Panc1 (cell line): Measurements from ENCODE around the gene MMP11. TPM values are rescaled to one million over a fixed set of nuclear protein-coding genes. Genes with fewer than 3 reads are reported as not detected.

Experiments
- ATAC-seq: fragments of 200-7000 bp; cut with Tn5 transposase; 2 replicates; pipeline ENCODE4 v1.9.1; 2020; ENCODE audit warnings: mild to moderate bottlenecking, moderate library complexity
- BruUV-seq: library from RNA; stranded (reverse); fragments of 400-500 nt; replicated peaks from 2 replicates; lab custom pipeline; 2021; lab: Mats Ljungman, UMichigan
- CTCF ChIA-PET: fragments of 300-600 bp; sonication (Branson Sonifier 250); formaldehyde crosslinking; loops from one replicate; lab custom pipeline; 2022; ENCODE audit warnings: antibody characterized with exemption; lab: Charles Lee
- POLR2A ChIA-PET: fragments of 300-600 bp; sonication (Branson Sonifier 250); formaldehyde crosslinking; loops from one replicate; lab custom pipeline; 2022; ENCODE audit warnings: antibody characterized with exemption; lab: Charles Lee
- DNase-seq: peaks from one replicate; pipeline ENCODE4 v3.0.0-alpha.2; 2010; ENCODE audit warnings: low read depth, low spot score
- H3K27ac ChIP-seq: 2 replicates; pipeline ENCODE4 v1.5.1; 2011; ENCODE audit warnings: mild to moderate bottlenecking, low read length, inconsistent platforms
- H3K27me3 ChIP-seq: fragments of 200-500 bp; sonication (Bioruptor generic); 2 replicates; pipeline ENCODE4 v1.6.0; 2014; ENCODE audit warnings: low read length, inconsistent platforms; ENCODE audit not compliant: control insufficient read depth, insufficient read depth
- H3K36me3 ChIP-seq: fragments of 200-500 bp; sonication (Bioruptor generic); 2 replicates; pipeline ENCODE4 v1.5.1; 2014; ENCODE audit warnings: inconsistent platforms, mild to moderate bottlenecking, low read length, moderate library complexity; ENCODE audit not compliant: control insufficient read depth, insufficient read depth
- H3K4me1 ChIP-seq: 2 replicates; pipeline ENCODE4 v1.5.1; 2011; ENCODE audit warnings: inconsistent platforms, mild to moderate bottlenecking, low read length, moderate library complexity; ENCODE audit not compliant: control insufficient read depth, insufficient read depth
- H3K4me3 ChIP-seq, 2 experiments: 2 replicates each; pipeline ENCODE4 v1.5.1; 2011 to 2012; ENCODE audit warnings: low read depth in 2 of 2, low read length in 2 of 2, mild to moderate bottlenecking in 2 of 2, inconsistent platforms in 1 of 2, moderate library complexity in 1 of 2
- H3K9me3 ChIP-seq: fragments of 200-500 bp; sonication (Bioruptor generic); 2 replicates; pipeline ENCODE4 v1.5.1; 2014; ENCODE audit warnings: low read depth, mild to moderate bottlenecking, inconsistent platforms, low read length, moderate library complexity; ENCODE audit not compliant: control insufficient read depth, insufficient read depth
- POLR2AphosphoS5 ChIP-seq: IDR thresholded peaks from 2 replicates; pipeline ENCODE4 v1.6.1; 2012; ENCODE audit warnings: mild to moderate bottlenecking, low read depth, low read length, moderate library complexity
- SIN3A ChIP-seq: IDR thresholded peaks from 2 replicates; pipeline ENCODE4 v1.6.1; 2012; ENCODE audit warnings: low read depth, mild to moderate bottlenecking, low read length, moderate library complexity, borderline replicate concordance; ENCODE audit not compliant: insufficient read depth
- TCF7L2 ChIP-seq: IDR thresholded peaks from 2 replicates; pipeline ENCODE4 v1.6.1; 2011; ENCODE audit warnings: mild to moderate bottlenecking, low read depth, low read length, inconsistent platforms
- in situ Hi-C: cut with HindIII; loops from 2 replicates; pipeline ENCODE4 v1.10.0; 2016; ENCODE audit warnings: low sequenced_read_pairs, low pct_unique_long_range_greater_than_20kb
- intact Hi-C: fragments of 100-400 bp; cut with micrococcal nuclease; formaldehyde crosslinking; loops from one replicate; pipeline ENCODE4 v1.10.0; 2022; ENCODE audit not compliant: unreplicated experiment
- total RNA-seq: library from RNA; stranded (reverse); gene quantifications from one replicate; pipeline ENCODE4 v1.2.1, GENCODE V29; 2021; ENCODE audit not compliant: unreplicated experiment
- TF ChIP-seq, protein P1 (sequence below), 2 experiments: IDR thresholded peaks; 2 replicates each; pipeline ENCODE4 v1.6.1; 2011 to 2012; ENCODE audit warnings: low read depth in 2 of 2, control low read depth in 1 of 2, low read length in 1 of 2, mild to moderate bottlenecking in 1 of 2, moderate library complexity in 1 of 2; ENCODE audit not compliant: insufficient read depth in 1 of 2
- TF ChIP-seq, protein P2 (sequence below): fragments of 450-650 bp; IDR thresholded peaks from 2 replicates; pipeline ENCODE4 v1.5.1; 2017; ENCODE audit warnings: mild to moderate bottlenecking

MMP11 gene
- total RNA-seq, 1 experiment from 2014 or later: 3.0 TPM

DNA sequence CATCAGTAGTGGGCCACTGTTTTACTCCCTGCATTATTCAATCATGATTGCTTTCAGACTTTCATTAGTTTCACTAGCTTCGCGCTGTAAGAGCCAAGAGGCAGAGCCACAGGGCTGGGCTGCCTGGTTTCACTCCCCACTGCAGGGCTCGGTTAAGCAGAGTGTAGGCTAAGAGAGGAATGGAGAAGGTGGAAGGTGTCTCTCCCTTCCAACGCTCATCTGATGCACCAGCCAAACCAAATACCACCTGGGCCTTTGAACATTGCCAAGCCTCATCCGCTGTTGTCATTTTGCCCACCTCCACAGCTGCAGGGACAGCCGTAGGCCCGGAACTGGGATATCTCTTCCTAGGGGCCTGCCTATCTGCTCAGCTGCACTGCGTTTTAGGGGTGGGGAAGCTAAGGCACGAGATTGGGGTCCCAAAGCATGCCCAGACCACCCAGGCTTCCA is 13.6 kb downstream of the MMP11 start:
- ChIA-PET POLR2A (no interaction called here), CTCF (interaction anchor here (0.6 kb wide), 1 partner anchor 30 kb away, joined by 7 read pairs; no protein-coding TSS in a partner anchor)
- BruUV-seq: TSS peak; percentile 94
- TF ChIP-seq POLR2AphosphoS5: no peak
- no peak for TF ChIP-seq SIN3A
- TF ChIP-seq TCF7L2: no peak
- TF ChIP-seq, protein P1, sequence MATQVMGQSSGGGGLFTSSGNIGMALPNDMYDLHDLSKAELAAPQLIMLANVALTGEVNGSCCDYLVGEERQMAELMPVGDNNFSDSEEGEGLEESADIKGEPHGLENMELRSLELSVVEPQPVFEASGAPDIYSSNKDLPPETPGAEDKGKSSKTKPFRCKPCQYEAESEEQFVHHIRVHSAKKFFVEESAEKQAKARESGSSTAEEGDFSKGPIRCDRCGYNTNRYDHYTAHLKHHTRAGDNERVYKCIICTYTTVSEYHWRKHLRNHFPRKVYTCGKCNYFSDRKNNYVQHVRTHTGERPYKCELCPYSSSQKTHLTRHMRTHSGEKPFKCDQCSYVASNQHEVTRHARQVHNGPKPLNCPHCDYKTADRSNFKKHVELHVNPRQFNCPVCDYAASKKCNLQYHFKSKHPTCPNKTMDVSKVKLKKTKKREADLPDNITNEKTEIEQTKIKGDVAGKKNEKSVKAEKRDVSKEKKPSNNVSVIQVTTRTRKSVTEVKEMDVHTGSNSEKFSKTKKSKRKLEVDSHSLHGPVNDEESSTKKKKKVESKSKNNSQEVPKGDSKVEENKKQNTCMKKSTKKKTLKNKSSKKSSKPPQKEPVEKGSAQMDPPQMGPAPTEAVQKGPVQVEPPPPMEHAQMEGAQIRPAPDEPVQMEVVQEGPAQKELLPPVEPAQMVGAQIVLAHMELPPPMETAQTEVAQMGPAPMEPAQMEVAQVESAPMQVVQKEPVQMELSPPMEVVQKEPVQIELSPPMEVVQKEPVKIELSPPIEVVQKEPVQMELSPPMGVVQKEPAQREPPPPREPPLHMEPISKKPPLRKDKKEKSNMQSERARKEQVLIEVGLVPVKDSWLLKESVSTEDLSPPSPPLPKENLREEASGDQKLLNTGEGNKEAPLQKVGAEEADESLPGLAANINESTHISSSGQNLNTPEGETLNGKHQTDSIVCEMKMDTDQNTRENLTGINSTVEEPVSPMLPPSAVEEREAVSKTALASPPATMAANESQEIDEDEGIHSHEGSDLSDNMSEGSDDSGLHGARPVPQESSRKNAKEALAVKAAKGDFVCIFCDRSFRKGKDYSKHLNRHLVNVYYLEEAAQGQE (IDR thresholded peaks at IDR 0.05; ENCODE audit: insufficient read depth in 1 of 2, low read depth in 2 of 2, low read length in 1 of 2): no peak
- TF ChIP-seq, protein P2, sequence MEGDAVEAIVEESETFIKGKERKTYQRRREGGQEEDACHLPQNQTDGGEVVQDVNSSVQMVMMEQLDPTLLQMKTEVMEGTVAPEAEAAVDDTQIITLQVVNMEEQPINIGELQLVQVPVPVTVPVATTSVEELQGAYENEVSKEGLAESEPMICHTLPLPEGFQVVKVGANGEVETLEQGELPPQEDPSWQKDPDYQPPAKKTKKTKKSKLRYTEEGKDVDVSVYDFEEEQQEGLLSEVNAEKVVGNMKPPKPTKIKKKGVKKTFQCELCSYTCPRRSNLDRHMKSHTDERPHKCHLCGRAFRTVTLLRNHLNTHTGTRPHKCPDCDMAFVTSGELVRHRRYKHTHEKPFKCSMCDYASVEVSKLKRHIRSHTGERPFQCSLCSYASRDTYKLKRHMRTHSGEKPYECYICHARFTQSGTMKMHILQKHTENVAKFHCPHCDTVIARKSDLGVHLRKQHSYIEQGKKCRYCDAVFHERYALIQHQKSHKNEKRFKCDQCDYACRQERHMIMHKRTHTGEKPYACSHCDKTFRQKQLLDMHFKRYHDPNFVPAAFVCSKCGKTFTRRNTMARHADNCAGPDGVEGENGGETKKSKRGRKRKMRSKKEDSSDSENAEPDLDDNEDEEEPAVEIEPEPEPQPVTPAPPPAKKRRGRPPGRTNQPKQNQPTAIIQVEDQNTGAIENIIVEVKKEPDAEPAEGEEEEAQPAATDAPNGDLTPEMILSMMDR: no peak
- DNase-seq: no peak
- peaks cover 10% of the 10 kb centered on the region for H3K4me1 ChIP-seq
- in situ Hi-C loops (no loop called here), intact Hi-C loops (no loop called here)
- H3K36me3 ChIP-seq: no peaks in the 10 kb centered on the region
- H3K4me3 ChIP-seq: peak overlapping the region; percentile 83 to 87
- no peaks in the 10 kb centered on the region for H3K9me3 ChIP-seq
- peak overlapping the region; percentile 91 for H3K27ac ChIP-seq
- no peak for ATAC-seq
- no peaks in the 10 kb centered on the region for H3K27me3 ChIP-seq

DNA sequence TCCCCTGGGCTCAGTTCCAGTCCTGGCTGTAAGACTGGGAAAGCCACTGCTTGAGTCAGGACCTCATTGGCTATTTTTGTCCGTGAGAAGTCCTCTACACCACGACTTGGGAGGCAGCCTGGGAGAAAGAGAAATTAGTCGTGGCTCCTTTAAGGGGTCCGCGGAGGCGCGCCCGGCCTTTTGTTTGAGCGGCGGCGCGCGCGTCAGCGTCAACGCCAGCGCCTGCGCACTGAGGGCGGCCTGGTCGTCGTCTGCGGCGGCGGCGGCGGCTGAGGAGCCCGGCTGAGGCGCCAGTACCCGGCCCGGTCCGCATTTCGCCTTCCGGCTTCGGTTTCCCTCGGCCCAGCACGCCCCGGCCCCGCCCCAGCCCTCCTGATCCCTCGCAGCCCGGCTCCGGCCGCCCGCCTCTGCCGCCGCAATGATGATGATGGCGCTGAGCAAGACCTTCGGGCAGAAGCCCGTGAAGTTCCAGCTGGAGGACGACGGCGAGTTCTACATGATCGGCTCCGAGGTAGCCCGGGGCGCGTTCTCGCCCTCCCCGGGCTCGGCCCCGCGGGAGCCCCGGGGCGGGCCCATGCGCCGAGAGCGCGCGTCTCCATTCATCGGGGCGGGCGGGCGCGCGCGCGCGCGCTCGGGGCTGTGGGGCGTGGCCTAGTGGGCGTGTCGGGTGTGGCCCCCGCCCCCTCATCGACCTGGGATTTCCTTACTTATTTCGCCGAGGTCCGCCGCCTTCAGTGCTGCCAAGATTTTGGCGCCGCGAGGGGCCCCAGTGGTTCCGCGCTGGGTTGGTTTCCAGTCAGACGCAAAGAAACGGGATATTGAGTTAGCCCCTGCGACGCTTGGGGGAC is 14.3 kb downstream of the MMP11 start, which contains the start of gene SMARCB1:
SMARCB1 (plus strand) TSS at position 215 of the 848 bp plus-strand sequence; CDS start at position 419, 204 bp downstream.
- intact Hi-C loops (no loop called here), in situ Hi-C loops (no loop called here)
- ChIA-PET POLR2A (interaction anchor here (1.3 kb wide), 1 partner anchor 12 kb away, joined by 4 read pairs; no protein-coding TSS in a partner anchor), CTCF (interaction anchor here (0.5 to 0.6 kb wide), 2 partner anchors 16 to 31 kb away, joined by 4 to 7 read pairs; no protein-coding TSS in a partner anchor)
- Histone ChIP-seq H3K4me3 (peak within 1 kb of the TSS; percentile 83 to 87), H3K9me3 (no peaks in the 10 kb centered on the region), H3K27ac (peak within 1 kb of the TSS; percentile 91), H3K27me3 (no peaks in the 10 kb centered on the region), H3K36me3 (no peaks in the 10 kb centered on the region), H3K4me1 (peaks cover 4% of the 10 kb centered on the region; the same call in 1 of the 2 replicates)
- DNase-seq: no peak
- ATAC-seq: peak; percentile 88
- no TSS peak for BruUV-seq
- TF ChIP-seq, protein P2: no peak
- TF ChIP-seq POLR2AphosphoS5: peak; percentile 72
